Neural cell (in vitro differentiated cells): ENCODE results near the gene UNCX. TPM values are rescaled to one million over a fixed set of nuclear protein-coding genes. Genes with fewer than 3 reads are reported as not detected.

Source experiments
- H2AFZ ChIP-seq: fragments of 200-600, 300-800 bp; sonication (generic), shearing (Covaris generic); 2 replicates; pipeline ENCODE4 v1.6.0; 2014; ENCODE audit warnings: low read depth, mild to moderate bottlenecking, antibody characterized with exemption, low read length, moderate library complexity
- H3F3A ChIP-seq: fragments of 200-600 bp; shearing (Covaris generic); 2 replicates; pipeline ENCODE4 v1.6.1; 2016; ENCODE audit warnings: mild to moderate bottlenecking, moderate library complexity, mixed read lengths, antibody characterized with exemption, low read length; ENCODE audit not compliant: insufficient read depth, poor library complexity, severe bottlenecking
- H3K27ac ChIP-seq: fragments of 200-600, 300-800 bp; sonication (generic), shearing (Covaris generic); 2 replicates; pipeline ENCODE4 v1.5.1; 2014; ENCODE audit warnings: mild to moderate bottlenecking, low read length, moderate library complexity
- H3K27me3 ChIP-seq: fragments of 300-800, 200-600 bp; sonication (generic), shearing (Covaris generic); 2 replicates; pipeline ENCODE4 v1.6.0; 2014; ENCODE audit warnings: mild to moderate bottlenecking, low read depth, low read length, moderate library complexity; ENCODE audit not compliant: insufficient read depth
- H3K36me3 ChIP-seq: fragments of 300-800, 200-600 bp; sonication (generic), shearing (Covaris generic); 2 replicates; pipeline ENCODE4 v1.5.1; 2014; ENCODE audit warnings: mild to moderate bottlenecking, antibody characterized with exemption, low read length, moderate library complexity; ENCODE audit not compliant: insufficient read depth
- H3K4me2 ChIP-seq: fragments of 300-800, 200-600 bp; sonication (generic), shearing (Covaris generic); 2 replicates; pipeline ENCODE4 v1.6.0; 2014; ENCODE audit warnings: mild to moderate bottlenecking, low read length
- H3K4me3 ChIP-seq: fragments of 300-800, 200-600 bp; sonication (generic), shearing (Covaris generic); 2 replicates; pipeline ENCODE4 v1.5.1; 2014; ENCODE audit warnings: mild to moderate bottlenecking, low read length, moderate library complexity
- H3K79me2 ChIP-seq: fragments of 200-600 bp; shearing (Covaris generic); replicated peaks from 2 replicates; pipeline ENCODE4 v1.6.0; 2014; ENCODE audit warnings: mild to moderate bottlenecking, low read length, moderate library complexity; ENCODE audit not compliant: insufficient read depth
- H3K9ac ChIP-seq: fragments of 300-800, 200-600 bp; sonication (generic), shearing (Covaris generic); 2 replicates; pipeline ENCODE4 v1.6.1; 2016; ENCODE audit warnings: mild to moderate bottlenecking, low read length, mixed read lengths
- H3K9me2 ChIP-seq: fragments of 200-600 bp; shearing (Covaris generic); 2 replicates; pipeline ENCODE4 v1.6.1; 2016; ENCODE audit warnings: mild to moderate bottlenecking, low read length, mixed read lengths; ENCODE audit not compliant: insufficient read depth
- H3K9me3 ChIP-seq: fragments of 200-600, 300-800 bp; sonication (generic), shearing (Covaris generic); 2 replicates; pipeline ENCODE4 v1.6.1; 2016; ENCODE audit warnings: mild to moderate bottlenecking, mixed run types, low read length, moderate library complexity, mixed read lengths
- H4K20me1 ChIP-seq: fragments of 200-600 bp; shearing (Covaris generic); 2 replicates; pipeline ENCODE4 v1.6.1; 2016; ENCODE audit warnings: mild to moderate bottlenecking, mixed run types; ENCODE audit not compliant: insufficient read depth
- EP300 ChIP-seq: fragments of 450-650 bp; conservative IDR thresholded peaks from 2 replicates; pipeline ENCODE4 v1.6.1; 2014; ENCODE audit warnings: antibody characterized with exemption, mild to moderate bottlenecking, moderate library complexity; ENCODE audit not compliant: poor library complexity, severe bottlenecking
- EZH2 ChIP-seq: fragments of 200-600, 300-800 bp; shearing (Covaris generic), sonication (generic); IDR thresholded peaks from 2 replicates; pipeline ENCODE4 v1.6.1; 2014; ENCODE audit warnings: antibody characterized with exemption, low read length, borderline replicate concordance, mild to moderate bottlenecking; ENCODE audit not compliant: insufficient read depth, poor library complexity, severe bottlenecking
- MXI1 ChIP-seq: fragments of 450-650 bp; conservative IDR thresholded peaks from 2 replicates; pipeline ENCODE4 v1.6.1; 2014; ENCODE audit warnings: antibody characterized with exemption, mild to moderate bottlenecking; ENCODE audit not compliant: poor library complexity, severe bottlenecking
- POLR2AphosphoS5 ChIP-seq: IDR thresholded peaks from 2 replicates; pipeline ENCODE4 v1.6.1; 2012
- RAD21 ChIP-seq: fragments of 450-650 bp; conservative IDR thresholded peaks from 2 replicates; pipeline ENCODE4 v1.6.1; 2014; ENCODE audit warnings: antibody characterized with exemption, mild to moderate bottlenecking, moderate library complexity
- SMC3 ChIP-seq: fragments of 450-650 bp; conservative IDR thresholded peaks from 2 replicates; pipeline ENCODE4 v1.6.1; 2014; ENCODE audit warnings: antibody characterized with exemption, mild to moderate bottlenecking, moderate library complexity; ENCODE audit not compliant: poor library complexity
- TAF1 ChIP-seq: IDR thresholded peaks from 2 replicates; pipeline ENCODE4 v1.6.1; 2012; ENCODE audit warnings: low read depth
- polyA plus RNA-seq: library from polyadenylated mRNA; depleted of rRNA; stranded (reverse); fragments of >200 nt; gene quantifications from 2 replicates; pipeline ENCODE4 v1.2.3, GENCODE V29; 2014
- TF ChIP-seq, protein P1 (sequence below): fragments of 450-650 bp; IDR thresholded peaks from 2 replicates; pipeline ENCODE4 v1.5.1; 2014; ENCODE audit warnings: antibody characterized with exemption, mild to moderate bottlenecking, moderate library complexity; ENCODE audit not compliant: poor library complexity, severe bottlenecking
- TF ChIP-seq, protein P2 (sequence below): IDR thresholded peaks from 2 replicates; pipeline ENCODE4 v1.6.1; 2012; ENCODE audit warnings: borderline replicate concordance

UNCX gene
- polyA plus RNA-seq, 1 donor from 2014 or later: 1.6 TPM

DNA sequence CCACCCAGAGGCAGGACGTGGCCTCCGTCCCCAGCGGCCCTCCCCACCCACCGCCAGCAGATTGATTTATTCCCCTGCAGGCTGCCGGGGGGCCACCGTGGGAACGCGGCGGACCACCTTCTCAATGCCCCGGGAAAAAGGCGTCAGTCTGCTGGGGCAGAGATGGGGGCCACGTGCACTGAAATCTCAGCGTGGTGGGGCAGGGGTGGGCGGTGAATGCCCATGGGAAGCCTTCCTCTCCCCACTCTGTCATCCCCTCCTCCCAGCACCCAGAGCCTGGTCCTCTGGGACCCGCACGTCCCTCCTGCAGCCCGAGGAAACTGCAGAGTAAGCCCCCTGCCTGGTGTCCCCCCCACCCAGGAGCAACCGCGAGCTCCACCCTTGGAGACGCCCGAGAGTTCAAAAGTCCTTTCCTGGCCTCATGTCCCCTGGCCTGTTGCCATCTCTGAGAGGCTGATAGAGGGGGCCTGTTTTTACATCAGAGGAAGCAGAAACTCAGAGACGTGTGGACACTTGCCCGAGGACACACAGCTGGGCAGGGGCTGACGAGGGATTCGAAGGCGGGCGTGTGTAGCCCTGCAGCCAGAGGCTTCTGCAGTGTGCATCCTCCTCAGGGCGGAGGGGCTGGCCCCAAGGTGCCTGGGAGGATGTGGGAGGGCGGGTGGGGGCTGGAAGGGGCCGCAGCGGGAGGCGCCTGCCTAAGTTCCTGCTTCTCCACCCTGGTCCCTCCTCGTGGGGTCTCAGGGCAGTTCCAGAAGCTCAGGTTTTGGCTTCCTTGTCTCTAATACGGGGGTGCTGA is 21.8 kb downstream of the UNCX start:
- no peak overlapping the region for H3K4me2 ChIP-seq
- H3K79me2 ChIP-seq: no peaks in the 10 kb centered on the region
- H3K4me3 ChIP-seq: no peak overlapping the region
- H3K9me3 ChIP-seq: no peaks in the 10 kb centered on the region
- no peaks in the 10 kb centered on the region for H3K36me3 ChIP-seq
- no peak overlapping the region for H3K9ac ChIP-seq
- no peak overlapping the region for H3K27ac ChIP-seq
- H3F3A ChIP-seq: no peaks in the 10 kb centered on the region
- H3K27me3 ChIP-seq: peaks cover 9% of the 10 kb centered on the region
- no peaks in the 10 kb centered on the region for H4K20me1 ChIP-seq
- H3K9me2 ChIP-seq: no peaks in the 10 kb centered on the region
- no peak overlapping the region for H2AFZ ChIP-seq
- no peak for TF ChIP-seq MXI1
- TF ChIP-seq EP300: no peak
- TF ChIP-seq POLR2AphosphoS5: no peak
- TF ChIP-seq RAD21: no peak
- TF ChIP-seq, protein P1, sequence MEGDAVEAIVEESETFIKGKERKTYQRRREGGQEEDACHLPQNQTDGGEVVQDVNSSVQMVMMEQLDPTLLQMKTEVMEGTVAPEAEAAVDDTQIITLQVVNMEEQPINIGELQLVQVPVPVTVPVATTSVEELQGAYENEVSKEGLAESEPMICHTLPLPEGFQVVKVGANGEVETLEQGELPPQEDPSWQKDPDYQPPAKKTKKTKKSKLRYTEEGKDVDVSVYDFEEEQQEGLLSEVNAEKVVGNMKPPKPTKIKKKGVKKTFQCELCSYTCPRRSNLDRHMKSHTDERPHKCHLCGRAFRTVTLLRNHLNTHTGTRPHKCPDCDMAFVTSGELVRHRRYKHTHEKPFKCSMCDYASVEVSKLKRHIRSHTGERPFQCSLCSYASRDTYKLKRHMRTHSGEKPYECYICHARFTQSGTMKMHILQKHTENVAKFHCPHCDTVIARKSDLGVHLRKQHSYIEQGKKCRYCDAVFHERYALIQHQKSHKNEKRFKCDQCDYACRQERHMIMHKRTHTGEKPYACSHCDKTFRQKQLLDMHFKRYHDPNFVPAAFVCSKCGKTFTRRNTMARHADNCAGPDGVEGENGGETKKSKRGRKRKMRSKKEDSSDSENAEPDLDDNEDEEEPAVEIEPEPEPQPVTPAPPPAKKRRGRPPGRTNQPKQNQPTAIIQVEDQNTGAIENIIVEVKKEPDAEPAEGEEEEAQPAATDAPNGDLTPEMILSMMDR: no peak
- TF ChIP-seq, protein P2, sequence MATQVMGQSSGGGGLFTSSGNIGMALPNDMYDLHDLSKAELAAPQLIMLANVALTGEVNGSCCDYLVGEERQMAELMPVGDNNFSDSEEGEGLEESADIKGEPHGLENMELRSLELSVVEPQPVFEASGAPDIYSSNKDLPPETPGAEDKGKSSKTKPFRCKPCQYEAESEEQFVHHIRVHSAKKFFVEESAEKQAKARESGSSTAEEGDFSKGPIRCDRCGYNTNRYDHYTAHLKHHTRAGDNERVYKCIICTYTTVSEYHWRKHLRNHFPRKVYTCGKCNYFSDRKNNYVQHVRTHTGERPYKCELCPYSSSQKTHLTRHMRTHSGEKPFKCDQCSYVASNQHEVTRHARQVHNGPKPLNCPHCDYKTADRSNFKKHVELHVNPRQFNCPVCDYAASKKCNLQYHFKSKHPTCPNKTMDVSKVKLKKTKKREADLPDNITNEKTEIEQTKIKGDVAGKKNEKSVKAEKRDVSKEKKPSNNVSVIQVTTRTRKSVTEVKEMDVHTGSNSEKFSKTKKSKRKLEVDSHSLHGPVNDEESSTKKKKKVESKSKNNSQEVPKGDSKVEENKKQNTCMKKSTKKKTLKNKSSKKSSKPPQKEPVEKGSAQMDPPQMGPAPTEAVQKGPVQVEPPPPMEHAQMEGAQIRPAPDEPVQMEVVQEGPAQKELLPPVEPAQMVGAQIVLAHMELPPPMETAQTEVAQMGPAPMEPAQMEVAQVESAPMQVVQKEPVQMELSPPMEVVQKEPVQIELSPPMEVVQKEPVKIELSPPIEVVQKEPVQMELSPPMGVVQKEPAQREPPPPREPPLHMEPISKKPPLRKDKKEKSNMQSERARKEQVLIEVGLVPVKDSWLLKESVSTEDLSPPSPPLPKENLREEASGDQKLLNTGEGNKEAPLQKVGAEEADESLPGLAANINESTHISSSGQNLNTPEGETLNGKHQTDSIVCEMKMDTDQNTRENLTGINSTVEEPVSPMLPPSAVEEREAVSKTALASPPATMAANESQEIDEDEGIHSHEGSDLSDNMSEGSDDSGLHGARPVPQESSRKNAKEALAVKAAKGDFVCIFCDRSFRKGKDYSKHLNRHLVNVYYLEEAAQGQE: no peak
- TF ChIP-seq SMC3: no peak
- TF ChIP-seq EZH2: no peak
- TF ChIP-seq TAF1: no peak

DNA sequence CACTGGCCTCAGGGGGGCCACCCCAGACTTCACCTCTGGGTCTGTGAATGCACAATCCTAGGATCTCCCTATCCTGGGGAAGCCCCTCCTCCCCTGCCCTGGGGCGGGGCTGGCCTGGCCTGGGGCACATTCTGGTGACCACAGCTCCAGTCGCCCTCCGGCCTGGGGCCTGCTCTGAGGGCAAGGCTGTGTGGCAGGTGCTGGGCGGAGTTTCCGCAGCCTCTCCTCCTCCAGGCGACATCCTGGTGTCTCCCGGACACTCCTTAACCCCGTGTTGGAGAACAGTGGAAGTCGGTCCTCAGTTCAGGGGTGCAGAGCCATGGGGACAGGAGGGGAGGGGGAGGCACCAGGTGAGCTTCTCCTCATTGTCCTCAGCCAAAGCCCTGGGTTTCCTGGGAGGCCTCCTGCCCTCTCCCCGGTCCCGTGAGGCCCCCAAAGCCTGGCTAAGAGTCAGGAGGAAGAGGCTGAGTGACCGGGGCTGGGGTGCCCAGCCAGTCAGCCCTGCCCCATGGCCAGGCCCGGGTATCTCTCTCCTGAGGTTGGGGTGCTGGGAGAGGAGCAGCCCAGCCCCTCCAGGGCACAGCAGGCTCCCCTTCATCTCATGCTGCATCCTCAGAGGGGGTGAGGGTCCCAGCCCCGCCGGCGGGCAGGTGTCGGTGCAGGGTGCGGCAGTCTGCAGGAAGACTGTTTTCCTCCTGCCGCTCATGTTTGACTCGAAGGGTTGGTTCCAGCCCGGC is 22.6 kb downstream of the UNCX start:
- no peak for TF ChIP-seq EZH2
- no peak for TF ChIP-seq MXI1
- TF ChIP-seq SMC3: no peak
- no peak for TF ChIP-seq EP300
- TF ChIP-seq, protein P2: no peak
- TF ChIP-seq POLR2AphosphoS5: no peak
- TF ChIP-seq, protein P1: no peak
- TF ChIP-seq TAF1: no peak
- TF ChIP-seq RAD21: no peak

More for the DNA sequence above, 22.6 kb downstream of the UNCX start:
- Histone ChIP-seq H3K36me3 (no peaks in the 10 kb centered on the region), H3F3A (no peaks in the 10 kb centered on the region), H3K4me3 (no peak overlapping the region), H4K20me1 (no peaks in the 10 kb centered on the region), H2AFZ (no peak overlapping the region), H3K9ac (no peak overlapping the region), H3K27ac (no peak overlapping the region), H3K79me2 (no peaks in the 10 kb centered on the region), H3K4me2 (no peak overlapping the region), H3K9me3 (no peaks in the 10 kb centered on the region), H3K9me2 (no peaks in the 10 kb centered on the region), H3K27me3 (peaks cover 2% of the 10 kb centered on the region)
